Measurements from ENCODE around the gene WWOX. TPM values are rescaled to one million over a fixed set of nuclear protein-coding genes. Genes with fewer than 3 reads are reported as not detected.

The WWOX gene
- total and polyA plus RNA-seq, 2 donors (not counting 1 experiment from before 2014, with no cell fraction given), result 10.5 to 42.3 TPM

DNA sequence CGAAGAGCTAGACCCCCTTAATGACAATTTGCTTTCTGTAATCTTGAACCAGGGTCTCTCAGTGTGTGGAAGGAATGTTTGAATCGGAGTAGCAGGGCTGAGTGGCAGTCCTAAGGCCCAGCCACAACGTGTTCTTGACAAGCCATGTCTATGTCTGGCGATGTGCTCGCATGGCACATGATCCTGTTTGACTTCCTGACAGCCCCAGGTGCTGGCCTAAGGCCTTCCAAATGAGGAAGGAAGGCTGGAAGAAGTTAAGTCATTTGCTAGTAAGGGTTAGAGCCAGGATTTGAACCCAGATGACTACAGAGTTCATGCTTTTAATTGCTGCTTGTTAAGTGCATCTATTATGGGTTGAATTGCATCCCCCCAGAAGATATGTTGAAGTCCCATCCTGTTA lies 1014.4 kb downstream of the WWOX start:
- Histone ChIP-seq H3K36me3 (replicated peaks in 1 of 2; ENCODE audit: control extremely low read depth in 1 of 2, control insufficient read depth in 1 of 2, extremely low read depth in 1 of 2, insufficient read depth in 2 of 2, low read length in 1 of 2) (no peaks in the 10 kb centered on the region), H3K27me3 (replicated peaks in 1 of 4; ENCODE audit: control extremely low read depth in 1 of 4, control insufficient read depth in 3 of 4, insufficient read depth in 4 of 4, low read length in 3 of 4) (no peaks in the 10 kb centered on the region), H3K79me2 (ENCODE audit: control insufficient read depth, insufficient read depth, low read length) (no peaks in the 10 kb centered on the region), H3K27ac (ENCODE audit: low read length in 2 of 2) (no peak overlapping the region), H3K4me2 (replicated peaks; ENCODE audit: low read depth, low read length, poor library complexity, severe bottlenecking) (no peak overlapping the region), H3K9ac (ENCODE audit: low read length) (no peak overlapping the region), H3K9me3 (ENCODE audit: control extremely low read depth in 1 of 3, control insufficient read depth in 2 of 3, insufficient read depth in 1 of 3, low read length in 2 of 3) (peaks cover 0 to 6% (median 0%) of the 10 kb centered on the region in 3 donors), H3K4me3 (ENCODE audit: control extremely low read depth in 1 of 5, extremely low read depth in 1 of 5, insufficient read depth in 1 of 5, low read depth in 2 of 5, low read length in 4 of 5) (no peak overlapping the region), H3K4me1 (ENCODE audit: control insufficient read depth in 2 of 2, insufficient read depth in 2 of 2, low read length in 2 of 2) (no peaks in the 10 kb centered on the region), H4K20me1 (ENCODE audit: control insufficient read depth, insufficient read depth, low read length, poor library complexity, severe bottlenecking) (no peaks in the 10 kb centered on the region), H2AFZ (ENCODE audit: insufficient read depth, low read depth, low read length, poor library complexity, severe bottlenecking) (no peak overlapping the region)
- H3K27ac Mint-ChIP-seq, result no peak overlapping the region
- H3K4me1 Mint-ChIP-seq, result no peaks in the 10 kb centered on the region
- ChIA-PET CTCF (no interaction called here), POLR2A (no interaction called here)
- ATAC-seq (ENCODE audit: low read depth) (no peak), DNase-seq (no peak)
- no peak for TF ChIP-seq EZH2 (IDR thresholded peaks at IDR 0.05; ENCODE audit: borderline replicate concordance, insufficient read depth, low read depth, low read length, poor library complexity, severe bottlenecking)
- TF ChIP-seq, protein P1, sequence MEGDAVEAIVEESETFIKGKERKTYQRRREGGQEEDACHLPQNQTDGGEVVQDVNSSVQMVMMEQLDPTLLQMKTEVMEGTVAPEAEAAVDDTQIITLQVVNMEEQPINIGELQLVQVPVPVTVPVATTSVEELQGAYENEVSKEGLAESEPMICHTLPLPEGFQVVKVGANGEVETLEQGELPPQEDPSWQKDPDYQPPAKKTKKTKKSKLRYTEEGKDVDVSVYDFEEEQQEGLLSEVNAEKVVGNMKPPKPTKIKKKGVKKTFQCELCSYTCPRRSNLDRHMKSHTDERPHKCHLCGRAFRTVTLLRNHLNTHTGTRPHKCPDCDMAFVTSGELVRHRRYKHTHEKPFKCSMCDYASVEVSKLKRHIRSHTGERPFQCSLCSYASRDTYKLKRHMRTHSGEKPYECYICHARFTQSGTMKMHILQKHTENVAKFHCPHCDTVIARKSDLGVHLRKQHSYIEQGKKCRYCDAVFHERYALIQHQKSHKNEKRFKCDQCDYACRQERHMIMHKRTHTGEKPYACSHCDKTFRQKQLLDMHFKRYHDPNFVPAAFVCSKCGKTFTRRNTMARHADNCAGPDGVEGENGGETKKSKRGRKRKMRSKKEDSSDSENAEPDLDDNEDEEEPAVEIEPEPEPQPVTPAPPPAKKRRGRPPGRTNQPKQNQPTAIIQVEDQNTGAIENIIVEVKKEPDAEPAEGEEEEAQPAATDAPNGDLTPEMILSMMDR (IDR thresholded peaks at IDR 0.05), result no peak
- peaks cover 7% of the 10 kb centered on the region for H3K27me3 Mint-ChIP-seq
- H3K9me3 Mint-ChIP-seq (ENCODE audit: insufficient read depth), result peaks cover 2% of the 10 kb centered on the region
- H3K4me3 Mint-ChIP-seq, result no peak overlapping the region
- WGBS (ENCODE audit: insufficient coverage), result 55% methylated on average over 5 of the region's 5 CpGs
- intact Hi-C loops (cut with micrococcal nuclease), result no loop called here

DNA sequence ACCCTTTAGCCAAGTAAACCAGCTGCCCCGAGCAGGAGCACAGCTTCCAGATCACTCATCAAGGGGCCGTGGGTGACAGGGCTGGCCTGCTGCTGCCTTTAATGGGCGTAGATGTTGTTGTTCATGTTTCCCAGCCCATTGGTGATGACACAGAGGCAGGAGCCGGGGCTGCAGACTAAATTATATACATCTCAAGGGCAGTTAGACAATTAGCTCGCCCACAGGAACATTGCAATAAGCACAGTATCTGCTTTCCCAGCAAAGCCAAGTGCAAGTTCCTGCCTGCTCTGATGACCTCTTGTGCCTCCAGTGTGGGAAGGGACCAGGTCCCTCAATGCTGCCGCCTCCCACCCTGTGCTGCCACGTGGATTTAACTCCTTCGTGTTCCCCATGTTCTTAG lies 1015.3 kb downstream of the WWOX start:
- Mint-ChIP-seq H3K4me3 (no peak overlapping the region), H3K4me1 (no peaks in the 10 kb centered on the region), H3K9me3 (ENCODE audit: insufficient read depth) (peaks cover 2% of the 10 kb centered on the region), H3K27me3 (peaks cover 7% of the 10 kb centered on the region), H3K27ac (no peak overlapping the region)
- POLR2A ChIA-PET, result no interaction called here
- Histone ChIP-seq H4K20me1 (ENCODE audit: control insufficient read depth, insufficient read depth, low read length, poor library complexity, severe bottlenecking) (no peaks in the 10 kb centered on the region), H3K4me3 (ENCODE audit: control extremely low read depth in 1 of 5, extremely low read depth in 1 of 5, insufficient read depth in 1 of 5, low read depth in 2 of 5, low read length in 4 of 5) (no peak overlapping the region), H2AFZ (ENCODE audit: insufficient read depth, low read depth, low read length, poor library complexity, severe bottlenecking) (no peak overlapping the region), H3K4me1 (ENCODE audit: control insufficient read depth in 2 of 2, insufficient read depth in 2 of 2, low read length in 2 of 2) (no peaks in the 10 kb centered on the region), H3K36me3 (replicated peaks in 1 of 2; ENCODE audit: control extremely low read depth in 1 of 2, control insufficient read depth in 1 of 2, extremely low read depth in 1 of 2, insufficient read depth in 2 of 2, low read length in 1 of 2) (no peaks in the 10 kb centered on the region), H3K9me3 (ENCODE audit: control extremely low read depth in 1 of 3, control insufficient read depth in 2 of 3, insufficient read depth in 1 of 3, low read length in 2 of 3) (peaks cover 0 to 6% (median 0%) of the 10 kb centered on the region in 3 donors), H3K79me2 (ENCODE audit: control insufficient read depth, insufficient read depth, low read length) (no peaks in the 10 kb centered on the region), H3K27ac (ENCODE audit: low read length in 2 of 2) (no peak overlapping the region), H3K9ac (ENCODE audit: low read length) (no peak overlapping the region), H3K27me3 (replicated peaks in 1 of 4; ENCODE audit: control extremely low read depth in 1 of 4, control insufficient read depth in 3 of 4, insufficient read depth in 4 of 4, low read length in 3 of 4) (no peaks in the 10 kb centered on the region), H3K4me2 (replicated peaks; ENCODE audit: low read depth, low read length, poor library complexity, severe bottlenecking) (no peak overlapping the region)
- ATAC-seq (ENCODE audit: low read depth), result no peak
- 92% methylated on average over 7 of the region's 8 CpGs for WGBS (ENCODE audit: insufficient coverage)
- no peak for DNase-seq
- TF ChIP-seq, protein P1 (IDR thresholded peaks at IDR 0.05), result no peak
- no peak for TF ChIP-seq EZH2 (IDR thresholded peaks at IDR 0.05; ENCODE audit: borderline replicate concordance, insufficient read depth, low read depth, low read length, poor library complexity, severe bottlenecking)
- intact Hi-C loops (cut with micrococcal nuclease), result no loop called here
- CTCF ChIA-PET, result no interaction called here
